ENCODE results near the gene HMGCL.
"Not testable (repeated sequence)": the region's sequence is repeated elsewhere in the genome, so short reads cannot be mapped to it uniquely, and the experiment has no call there.

HMGCL gene

GRCh38 chr1:23797478-23798448, 27.5 kb downstream of the HMGCL start:
- DNase-seq = no peak

- no peak for DNase-seq
Measured at GRCh38 chr1:23796466-23797271, 28.6 kb downstream of the HMGCL start.

- no peak for DNase-seq
Measured at GRCh38 chr1:23795676-23796465, 29.4 kb downstream of the HMGCL start.

- DNase-seq = not testable (repeated sequence)
Measured at GRCh38 chr1:23794732-23795182, 30.5 kb downstream of the HMGCL start.

GRCh38 chr1:23793861-23794731, 31.1 kb downstream of the HMGCL start:
- no peak for DNase-seq

- peak; percentile 54 for DNase-seq
Measured at GRCh38 chr1:23793018-23793781, 32.0 kb downstream of the HMGCL start.

GRCh38 chr1:23792151-23792945, 32.9 kb downstream of the HMGCL start:
- no peak for DNase-seq

GRCh38 chr1:23791516-23792047, 33.6 kb downstream of the HMGCL start:
- DNase-seq = no peak

GRCh38 chr1:23790696-23791515, 34.3 kb downstream of the HMGCL start, which contains the start of gene LYPLA2:
TSS of gene LYPLA2 (plus strand) at chr1:23791145. CDS start at chr1:23792683, 1,538 bp downstream.
- peak; percentile 69 for DNase-seq

GRCh38 chr1:23788695-23789094, 36.5 kb downstream of the HMGCL start:
- DNase-seq = no peak

GRCh38 chr1:23787701-23788100, 37.5 kb downstream of the HMGCL start:
- no peak for DNase-seq

GRCh38 chr1:23784846-23785245, 40.4 kb downstream of the HMGCL start:
- DNase-seq = no peak

- DNase-seq = not testable (repeated sequence)
Measured at GRCh38 chr1:23783141-23783540, 42.1 kb downstream of the HMGCL start.

GRCh38 chr1:23779826-23780371, 45.3 kb downstream of the HMGCL start:
- DNase-seq = no peak

GRCh38 chr1:23777979-23778814, 47.0 kb downstream of the HMGCL start, which contains the start of gene PITHD1:
TSS of gene PITHD1 (plus strand) at chr1:23778418. CDS start at chr1:23778516, 98 bp downstream.
- DNase-seq = peak; percentile 76

GRCh38 chr1:23776217-23776616, 49.0 kb downstream of the HMGCL start:
- DNase-seq = no peak

- no peak for DNase-seq
Measured at GRCh38 chr1:23774174-23774880, 50.9 kb downstream of the HMGCL start.
